Measurements from ENCODE around the gene DUSP16. TPM values are rescaled to one million over a fixed set of nuclear protein-coding genes. Genes with fewer than 3 reads are reported as not detected.

Gene DUSP16
- total RNA-seq, 1 experiment from 2014 or later, result 4.4 TPM

DNA sequence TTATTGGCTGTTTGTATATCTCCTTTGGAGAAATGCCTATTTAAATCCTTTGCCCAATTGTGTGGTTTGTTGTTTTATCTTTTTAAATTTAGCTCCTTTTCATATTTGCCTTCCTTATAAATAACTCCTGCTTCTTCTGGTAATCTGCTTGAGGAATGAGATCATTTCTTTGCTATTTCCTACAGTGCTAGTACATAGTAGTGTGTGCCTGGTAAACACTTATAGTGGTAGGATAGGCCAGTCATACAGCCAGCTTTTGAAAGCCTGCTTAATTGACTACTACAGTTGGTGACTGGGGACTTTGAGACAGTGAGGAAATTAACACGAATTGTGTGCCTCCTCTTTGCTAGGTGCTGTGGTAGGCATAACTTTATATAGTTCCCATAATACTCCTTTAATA is 137.0 kb downstream of the DUSP16 start:
- H3K4me3 ChIP-seq (ENCODE audit: low read length), result no peak overlapping the region
- DNase-seq (no peak), ATAC-seq (no peak)
- H2AFZ ChIP-seq (ENCODE audit: low read length), result no peak overlapping the region
- no TSS peak for BruUV-seq (replicated peaks)
- H3K4me2 ChIP-seq (ENCODE audit: low read length), result no peak overlapping the region
- H3F3A ChIP-seq (ENCODE audit: low read length, unreplicated experiment), result no peaks in the 10 kb centered on the region
- ChIA-PET POLR2A (ENCODE audit: unreplicated experiment) (no interaction called here), CTCF (no interaction called here)
- H3K9me2 ChIP-seq (replicated peaks; ENCODE audit: low read length), result no peaks in the 10 kb centered on the region
- H3K79me2 ChIP-seq (ENCODE audit: low read length), result no peaks in the 10 kb centered on the region
- no peaks in the 10 kb centered on the region for H4K20me1 ChIP-seq (ENCODE audit: low read length)
- no peak for TF ChIP-seq EZH2 (IDR thresholded peaks at IDR 0.05; ENCODE audit: low read length, unreplicated experiment)
- TF ChIP-seq, protein P1, sequence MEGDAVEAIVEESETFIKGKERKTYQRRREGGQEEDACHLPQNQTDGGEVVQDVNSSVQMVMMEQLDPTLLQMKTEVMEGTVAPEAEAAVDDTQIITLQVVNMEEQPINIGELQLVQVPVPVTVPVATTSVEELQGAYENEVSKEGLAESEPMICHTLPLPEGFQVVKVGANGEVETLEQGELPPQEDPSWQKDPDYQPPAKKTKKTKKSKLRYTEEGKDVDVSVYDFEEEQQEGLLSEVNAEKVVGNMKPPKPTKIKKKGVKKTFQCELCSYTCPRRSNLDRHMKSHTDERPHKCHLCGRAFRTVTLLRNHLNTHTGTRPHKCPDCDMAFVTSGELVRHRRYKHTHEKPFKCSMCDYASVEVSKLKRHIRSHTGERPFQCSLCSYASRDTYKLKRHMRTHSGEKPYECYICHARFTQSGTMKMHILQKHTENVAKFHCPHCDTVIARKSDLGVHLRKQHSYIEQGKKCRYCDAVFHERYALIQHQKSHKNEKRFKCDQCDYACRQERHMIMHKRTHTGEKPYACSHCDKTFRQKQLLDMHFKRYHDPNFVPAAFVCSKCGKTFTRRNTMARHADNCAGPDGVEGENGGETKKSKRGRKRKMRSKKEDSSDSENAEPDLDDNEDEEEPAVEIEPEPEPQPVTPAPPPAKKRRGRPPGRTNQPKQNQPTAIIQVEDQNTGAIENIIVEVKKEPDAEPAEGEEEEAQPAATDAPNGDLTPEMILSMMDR (conservative IDR thresholded peaks at IDR 0.05; ENCODE audit: low read depth, low read length), result no peak
- no peak for TF ChIP-seq EZH2phosphoT487 (IDR thresholded peaks at IDR 0.05; ENCODE audit: borderline replicate concordance, low read length)
- no peaks in the 10 kb centered on the region for H3K27me3 ChIP-seq (ENCODE audit: low read length)
- H3K27ac ChIP-seq (ENCODE audit: low read length), result no peak overlapping the region
- H3K9ac ChIP-seq (ENCODE audit: low read length), result no peak overlapping the region
- H3K4me1 ChIP-seq (ENCODE audit: insufficient read depth, low read length), result peaks cover 20% of the 10 kb centered on the region
- peaks cover 5% of the 10 kb centered on the region; the same call in 1 of the 2 replicates for H3K36me3 ChIP-seq (ENCODE audit: low read depth, low read length)
- no peaks in the 10 kb centered on the region for H3K9me3 ChIP-seq (ENCODE audit: low read length)
- intact Hi-C loops (cut with micrococcal nuclease), result no loop called here

DNA sequence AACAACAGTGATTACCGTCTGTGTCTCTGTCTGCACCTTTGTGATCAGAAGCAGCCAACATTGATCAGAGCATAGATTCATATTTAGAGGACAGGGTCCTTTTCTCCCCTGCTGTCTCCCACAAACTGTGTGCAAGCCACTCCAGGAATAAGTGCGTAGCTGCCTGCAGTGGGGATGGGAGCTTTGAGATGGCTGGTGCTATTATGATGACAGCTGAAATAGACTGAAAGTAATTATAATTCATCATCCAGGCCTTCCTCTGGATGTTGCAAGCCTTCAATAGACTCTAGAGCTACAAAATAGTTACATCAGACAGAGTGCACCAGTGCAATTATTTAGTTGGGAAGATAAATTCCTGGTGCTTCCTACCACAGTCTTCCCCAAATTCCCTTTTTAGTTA is 137.7 kb downstream of the DUSP16 start:
- H3K9ac ChIP-seq (ENCODE audit: low read length), result no peak overlapping the region
- no peak for DNase-seq
- H3K27me3 ChIP-seq (ENCODE audit: low read length), result no peaks in the 10 kb centered on the region
- ATAC-seq, result no peak
- no peaks in the 10 kb centered on the region for H3F3A ChIP-seq (ENCODE audit: low read length, unreplicated experiment)
- H3K27ac ChIP-seq (ENCODE audit: low read length), result no peak overlapping the region
- H3K9me3 ChIP-seq (ENCODE audit: low read length), result no peaks in the 10 kb centered on the region
- H3K4me2 ChIP-seq (ENCODE audit: low read length), result no peak overlapping the region
- no peaks in the 10 kb centered on the region for H3K79me2 ChIP-seq (ENCODE audit: low read length)
- peaks cover 18% of the 10 kb centered on the region for H3K4me1 ChIP-seq (ENCODE audit: insufficient read depth, low read length)
- H2AFZ ChIP-seq (ENCODE audit: low read length), result no peak overlapping the region
- no peak for TF ChIP-seq EZH2phosphoT487 (IDR thresholded peaks at IDR 0.05; ENCODE audit: borderline replicate concordance, low read length)
- TF ChIP-seq, protein P1 (conservative IDR thresholded peaks at IDR 0.05; ENCODE audit: low read depth, low read length), result no peak
- TF ChIP-seq EZH2 (IDR thresholded peaks at IDR 0.05; ENCODE audit: low read length, unreplicated experiment), result no peak
- ChIA-PET CTCF (no interaction called here), POLR2A (ENCODE audit: unreplicated experiment) (no interaction called here)
- no peaks in the 10 kb centered on the region for H3K9me2 ChIP-seq (replicated peaks; ENCODE audit: low read length)
- H4K20me1 ChIP-seq (ENCODE audit: low read length), result no peaks in the 10 kb centered on the region
- intact Hi-C loops (cut with micrococcal nuclease), result no loop called here
- H3K36me3 ChIP-seq (ENCODE audit: low read depth, low read length), result peaks cover 5% of the 10 kb centered on the region; the same call in 1 of the 2 replicates
- no TSS peak for BruUV-seq (replicated peaks)
- no peak overlapping the region for H3K4me3 ChIP-seq (ENCODE audit: low read length)

Other genes starting within 250 kb of the DUSP16 start
- 2.8 and 3.1 TPM in 2 replicates for gene MANSC1, start 212.6 kb downstream of the DUSP16 start, total RNA-seq (2014; rRNA removed)
- gene BORCS5, start 205.8 kb downstream of the DUSP16 start, total RNA-seq (2014; rRNA removed), result 2.3 and 7.7 TPM in 2 replicates
- 11.7 and 14.2 TPM in 2 replicates for gene CREBL2, start 49.0 kb upstream of the DUSP16 start, total RNA-seq (2014; rRNA removed)
- 0.52 and 2.1 TPM in 2 replicates for gene GPR19, start 133.3 kb upstream of the DUSP16 start, total RNA-seq (2014; rRNA removed)
- gene CDKN1B, start 154.5 kb upstream of the DUSP16 start, total RNA-seq (2014; rRNA removed), result 29.2 and 37.2 TPM in 2 replicates
- gene APOLD1, start 222.8 kb upstream of the DUSP16 start, total RNA-seq (2014; rRNA removed), result 2.8 and 3.5 TPM in 2 replicates

Measured in PC-3 (cell line).